ENCODE data around the gene RASAL2.

RASAL2 gene

GRCh38 chr1:178497903-178498478 is 404.1 kb downstream of the RASAL2 start:
- no peaks in the 10 kb centered on the region for H3K9me2 ChIP-seq (replicated peaks; ENCODE audit: low read depth, low read length)
- no peaks in the 10 kb centered on the region for H3K4me1 ChIP-seq (ENCODE audit: insufficient read depth, low read length, poor library complexity, severe bottlenecking)
- no peak for TF ChIP-seq CTCF (conservative IDR thresholded peaks at IDR 0.05; ENCODE audit: low read length)
- no peak for TF ChIP-seq EZH2phosphoT487 (IDR thresholded peaks at IDR 0.05; ENCODE audit: borderline replicate concordance)
- no peaks in the 10 kb centered on the region for H3K36me3 ChIP-seq (ENCODE audit: insufficient read depth, low read length)
- no peaks in the 10 kb centered on the region for H3K79me2 ChIP-seq (ENCODE audit: insufficient read depth, low read length)
- no peak overlapping the region for H3K9ac ChIP-seq (ENCODE audit: low read depth, low read length, poor library complexity, severe bottlenecking)
- no peak overlapping the region for H3K4me3 ChIP-seq (ENCODE audit: low read length, poor library complexity, severe bottlenecking)
- no peak overlapping the region for H3K4me2 ChIP-seq (ENCODE audit: low read depth, low read length, poor library complexity, severe bottlenecking)
- no peaks in the 10 kb centered on the region for H3K27me3 ChIP-seq (ENCODE audit: insufficient read depth, low read length, poor library complexity, severe bottlenecking)
- no peaks in the 10 kb centered on the region for H4K20me1 ChIP-seq (ENCODE audit: insufficient read depth, low read length, poor library complexity, severe bottlenecking)
- no peaks in the 10 kb centered on the region for H3K9me3 ChIP-seq (ENCODE audit: insufficient read depth, low read depth, low read length)
- H2AFZ ChIP-seq (ENCODE audit: low read length), result no peak overlapping the region
- no peaks in the 10 kb centered on the region for H3F3A ChIP-seq (ENCODE audit: low read depth)

- H4K20me1 ChIP-seq (ENCODE audit: insufficient read depth, low read length, poor library complexity, severe bottlenecking), result no peaks in the 10 kb centered on the region
- H3K27me3 ChIP-seq (ENCODE audit: insufficient read depth, low read length, poor library complexity, severe bottlenecking), result no peaks in the 10 kb centered on the region
- no peaks in the 10 kb centered on the region for H3K36me3 ChIP-seq (ENCODE audit: insufficient read depth, low read length)
- H3K4me2 ChIP-seq (ENCODE audit: low read depth, low read length, poor library complexity, severe bottlenecking), result no peak overlapping the region
- no peak overlapping the region for H3K4me3 ChIP-seq (ENCODE audit: low read length, poor library complexity, severe bottlenecking)
- no peaks in the 10 kb centered on the region for H3K79me2 ChIP-seq (ENCODE audit: insufficient read depth, low read length)
- H3K9me3 ChIP-seq (ENCODE audit: insufficient read depth, low read depth, low read length), result no peaks in the 10 kb centered on the region
- no peaks in the 10 kb centered on the region for H3K4me1 ChIP-seq (ENCODE audit: insufficient read depth, low read length, poor library complexity, severe bottlenecking)
- no peaks in the 10 kb centered on the region for H3F3A ChIP-seq (ENCODE audit: low read depth)
- no peak overlapping the region for H2AFZ ChIP-seq (ENCODE audit: low read length)
- H3K9ac ChIP-seq (ENCODE audit: low read depth, low read length, poor library complexity, severe bottlenecking), result no peak overlapping the region
- TF ChIP-seq EZH2phosphoT487 (IDR thresholded peaks at IDR 0.05; ENCODE audit: borderline replicate concordance), result no peak
- no peak for TF ChIP-seq CTCF (conservative IDR thresholded peaks at IDR 0.05; ENCODE audit: low read length)
- H3K9me2 ChIP-seq (replicated peaks; ENCODE audit: low read depth, low read length), result no peaks in the 10 kb centered on the region
Measured at GRCh38 chr1:178498896-178499675, 405.2 kb downstream of the RASAL2 start.

GRCh38 chr1:178500091-178500770 is 406.3 kb downstream of the RASAL2 start:
- no peaks in the 10 kb centered on the region for H3K9me2 ChIP-seq (replicated peaks; ENCODE audit: low read depth, low read length)
- H3K9ac ChIP-seq (ENCODE audit: low read depth, low read length, poor library complexity, severe bottlenecking), result no peak overlapping the region
- H3K9me3 ChIP-seq (ENCODE audit: insufficient read depth, low read depth, low read length), result no peaks in the 10 kb centered on the region
- H3K4me2 ChIP-seq (ENCODE audit: low read depth, low read length, poor library complexity, severe bottlenecking), result no peak overlapping the region
- H3K4me1 ChIP-seq (ENCODE audit: insufficient read depth, low read length, poor library complexity, severe bottlenecking), result no peaks in the 10 kb centered on the region
- TF ChIP-seq EZH2phosphoT487 (IDR thresholded peaks at IDR 0.05; ENCODE audit: borderline replicate concordance), result no peak
- TF ChIP-seq CTCF (conservative IDR thresholded peaks at IDR 0.05; ENCODE audit: low read length), result 0 out of 2 replicates have a peak, but pooled peaks have one; percentile 25
- H3K79me2 ChIP-seq (ENCODE audit: insufficient read depth, low read length), result no peaks in the 10 kb centered on the region
- H3K4me3 ChIP-seq (ENCODE audit: low read length, poor library complexity, severe bottlenecking), result no peak overlapping the region
- no peaks in the 10 kb centered on the region for H3K36me3 ChIP-seq (ENCODE audit: insufficient read depth, low read length)
- no peak overlapping the region for H2AFZ ChIP-seq (ENCODE audit: low read length)
- H4K20me1 ChIP-seq (ENCODE audit: insufficient read depth, low read length, poor library complexity, severe bottlenecking), result no peaks in the 10 kb centered on the region
- H3F3A ChIP-seq (ENCODE audit: low read depth), result no peaks in the 10 kb centered on the region
- H3K27me3 ChIP-seq (ENCODE audit: insufficient read depth, low read length, poor library complexity, severe bottlenecking), result no peaks in the 10 kb centered on the region

All from Loucy (cell line).